Measurements from ENCODE around the gene LRRC26. TPM values are rescaled to one million over a fixed set of nuclear protein-coding genes. Genes with fewer than 3 reads are reported as not detected.

The LRRC26 gene
- total RNA-seq, 1 donor from 2014 or later = not detected

DNA sequence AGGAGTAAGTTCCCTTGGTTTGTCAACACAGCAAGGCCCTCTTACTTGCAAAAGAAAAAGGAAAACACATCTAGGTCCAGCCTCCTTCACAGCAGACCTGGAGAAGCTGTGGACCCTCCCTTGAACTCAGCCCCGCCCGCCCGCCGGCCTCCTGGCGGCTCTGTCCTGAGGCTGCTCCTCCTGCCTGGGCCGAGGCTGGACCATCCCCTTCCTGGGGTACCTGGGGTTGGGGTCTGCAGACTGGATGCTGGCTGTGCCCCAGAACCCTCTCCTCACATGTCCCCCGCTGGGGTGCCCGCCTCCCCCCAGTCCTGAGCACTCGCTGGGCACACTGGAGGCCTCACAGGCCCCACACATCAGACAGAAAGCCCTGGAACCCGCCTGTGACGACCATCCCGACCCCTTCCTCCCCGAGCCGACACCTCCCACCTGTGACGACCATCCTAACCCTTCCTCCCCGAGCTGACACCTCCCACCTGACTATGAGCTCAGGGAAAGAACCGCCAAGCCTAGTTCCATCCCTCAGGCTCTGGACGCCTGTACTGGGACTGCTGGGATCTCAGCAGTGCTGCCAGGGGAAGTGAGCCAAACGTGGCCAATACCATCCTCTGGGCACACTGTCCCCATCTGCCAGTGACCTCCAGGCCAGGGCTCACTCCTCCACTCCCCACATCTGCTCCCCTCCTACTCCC is 9.2 kb upstream of the LRRC26 start:
- H3K27ac ChIP-seq = no peak overlapping the region
- intact Hi-C loops (cut with DNase I) = no loop called here
- no peaks in the 10 kb centered on the region for H3K4me1 ChIP-seq
- TF ChIP-seq CTCF (IDR thresholded peaks at IDR 0.05) = no peak
- no peak overlapping the region for H3K4me3 ChIP-seq
- peaks cover 60% of the 10 kb centered on the region for H3K36me3 ChIP-seq
- no peaks in the 10 kb centered on the region for H3K27me3 ChIP-seq
- ATAC-seq (no peak), DNase-seq (no peak)
- no peaks in the 10 kb centered on the region for H3K9me3 ChIP-seq

GRCh38 chr9:137178201-137178938 is 8.5 kb upstream of the LRRC26 start:
- ATAC-seq (no peak), DNase-seq (no peak)
- Histone ChIP-seq H3K36me3 (peaks cover 53% of the 10 kb centered on the region), H3K27ac (no peak overlapping the region), H3K4me3 (no peak overlapping the region), H3K9me3 (no peaks in the 10 kb centered on the region), H3K27me3 (no peaks in the 10 kb centered on the region), H3K4me1 (no peaks in the 10 kb centered on the region)
- intact Hi-C loops (cut with DNase I) = no loop called here
- TF ChIP-seq CTCF (IDR thresholded peaks at IDR 0.05) = no peak

DNA sequence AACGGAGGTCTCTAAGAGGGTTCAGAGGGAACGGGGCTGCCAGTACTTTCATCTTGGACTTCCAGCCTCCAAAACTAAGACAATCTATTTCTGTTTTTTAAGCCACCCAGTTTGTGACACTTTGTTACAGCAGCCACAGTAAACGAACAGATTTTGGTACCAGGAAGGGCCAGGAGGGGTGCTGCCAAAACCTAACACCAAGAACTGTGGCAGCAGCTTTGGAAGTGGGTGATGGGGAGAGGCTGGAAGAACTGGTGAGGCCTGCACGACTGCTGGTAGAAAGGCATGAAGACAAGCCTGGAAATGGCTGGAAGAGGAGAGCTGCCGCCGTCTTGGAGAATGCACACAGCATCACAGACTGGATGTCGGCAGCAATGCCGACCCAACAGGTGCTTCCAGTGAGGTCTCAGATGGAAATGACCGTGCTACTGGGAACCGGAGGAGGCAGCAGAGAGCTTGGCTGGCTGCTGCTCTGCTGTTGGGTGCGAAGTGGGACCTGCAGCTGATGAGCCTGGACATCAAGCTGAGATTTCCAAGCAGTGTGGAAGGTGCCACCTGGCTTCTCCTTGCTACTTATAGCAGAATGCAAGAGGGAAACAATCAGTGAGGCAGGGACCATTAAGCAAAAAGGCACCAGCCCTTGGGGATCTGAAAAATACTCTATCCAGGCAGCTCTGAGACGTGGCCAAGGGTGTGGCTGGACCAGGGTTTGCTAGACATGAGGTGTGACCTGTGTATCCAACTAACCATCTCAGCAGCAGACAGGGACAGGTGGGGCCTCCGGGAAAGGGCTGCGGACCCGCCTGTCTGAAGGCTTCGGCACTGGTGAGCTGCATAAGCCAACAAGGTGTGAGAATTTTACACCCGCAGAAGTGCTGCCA is 6.7 kb upstream of the LRRC26 start:
- H3K27ac ChIP-seq = no peak overlapping the region
- H3K36me3 ChIP-seq = peaks cover 36% of the 10 kb centered on the region
- DNase-seq (no peak), ATAC-seq (peak; percentile 35)
- no peak overlapping the region for H3K4me3 ChIP-seq
- peak; percentile 43 for TF ChIP-seq CTCF (IDR thresholded peaks at IDR 0.05)
- H3K4me1 ChIP-seq = no peaks in the 10 kb centered on the region
- intact Hi-C loops (cut with DNase I) = no loop called here
- H3K27me3 ChIP-seq = peaks cover 15% of the 10 kb centered on the region
- no peaks in the 10 kb centered on the region for H3K9me3 ChIP-seq

- ATAC-seq (no peak), DNase-seq (no peak)
- Histone ChIP-seq H3K27me3 (peaks cover 24% of the 10 kb centered on the region), H3K9me3 (no peaks in the 10 kb centered on the region), H3K27ac (no peak overlapping the region), H3K4me1 (no peaks in the 10 kb centered on the region), H3K36me3 (peaks cover 26% of the 10 kb centered on the region), H3K4me3 (no peak overlapping the region)
- intact Hi-C loops (cut with DNase I) = no loop called here
- no peak for TF ChIP-seq CTCF (IDR thresholded peaks at IDR 0.05)
These were observed 5.6 kb upstream of the LRRC26 start for GRCh38 chr9:137175345-137175961.

DNA sequence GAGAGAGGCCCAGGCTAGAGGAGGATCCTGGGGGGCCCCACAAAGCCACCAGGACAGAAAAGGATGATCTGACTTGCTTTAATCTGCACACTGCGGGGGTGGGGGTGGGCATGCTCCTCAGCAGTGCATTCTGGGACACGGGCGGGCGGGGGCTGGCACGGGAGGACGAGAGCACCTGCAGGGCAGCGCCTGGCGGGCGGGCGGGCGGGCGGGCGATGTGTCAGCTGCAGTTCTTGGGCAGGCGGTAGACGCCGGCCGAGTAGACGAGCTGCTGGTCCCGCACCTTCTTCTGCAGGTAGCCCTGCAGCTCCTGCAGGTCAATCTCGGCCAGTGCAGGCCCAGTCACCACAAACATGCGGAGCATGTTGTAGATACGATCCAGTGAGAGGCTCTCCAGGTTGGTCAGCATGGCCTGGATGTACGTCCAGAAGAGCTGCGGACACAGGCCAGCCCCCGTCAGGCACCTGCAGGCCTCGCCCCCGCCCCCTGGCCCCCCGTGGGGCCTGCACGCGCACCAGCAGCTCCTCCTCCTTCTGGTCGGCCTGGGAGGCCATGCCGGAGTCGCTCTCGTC is 5.0 kb upstream of the LRRC26 start:
- H3K4me3 ChIP-seq = no peak overlapping the region
- H3K4me1 ChIP-seq = no peaks in the 10 kb centered on the region
- no peak for TF ChIP-seq CTCF (IDR thresholded peaks at IDR 0.05)
- ATAC-seq (peak; percentile 4), DNase-seq (no peak)
- intact Hi-C loops (cut with DNase I) = no loop called here
- H3K27ac ChIP-seq = no peak overlapping the region
- H3K9me3 ChIP-seq = no peaks in the 10 kb centered on the region
- peaks cover 19% of the 10 kb centered on the region for H3K36me3 ChIP-seq
- peaks cover 31% of the 10 kb centered on the region for H3K27me3 ChIP-seq
